ENCODE measurements around the gene FERMT3. TPM values are rescaled to one million over a fixed set of nuclear protein-coding genes. Genes with fewer than 3 reads are reported as not detected.

Gene FERMT3
- total and polyA plus RNA-seq, 2 of the 8 experiments (the other 6 are each of a cell fraction or from before 2014, with no cell fraction given), result 1.4 to 3.7 TPM

- DNase-seq (ENCODE audit: low read depth in 1 of 2, low spot score in 2 of 2), result no peak
- 96% methylated on average over 5 of the region's 5 CpGs; no CpG with 5 or more reads in 1 of the 2 experiments for WGBS, 2 experiments (ENCODE audit: extremely low coverage in 1 of 2, insufficient coverage in 1 of 2, insufficient read length in 1 of 2, insufficient replicate concordance in 2 of 2, low coverage in 1 of 2, low lambda C conversion rate in 2 of 2, missing lambda C conversion rate in 1 of 2)
- H3K79me2 ChIP-seq (ENCODE audit: control insufficient read depth in 1 of 2, insufficient read depth in 2 of 2, low read length in 2 of 2), result 0 out of 4 replicates have a peak, but pooled peaks cover 0 to 2% of the 10 kb centered on the region in 2 experiments
- H2BK12ac ChIP-seq (ENCODE audit: low read depth, low read length), result no peak overlapping the region
- H3K23me2 ChIP-seq (ENCODE audit: low read depth, low read length), result peaks cover 10% of the 10 kb centered on the region; the same call in 1 of the 2 replicates
- H4K20me1 ChIP-seq (replicated peaks in 1 of 2; ENCODE audit: control insufficient read depth in 1 of 2, insufficient read depth in 2 of 2, low read length in 2 of 2), result peaks cover 0 to 12% of the 10 kb centered on the region in 2 experiments
- ChIA-PET CTCF (ENCODE audit: partially characterized antibody) (interaction anchor here (0.7 to 5.5 kb wide), 8 partner anchors 11 to 164 kb away, joined by 3 to 50 read pairs (median 4); partner anchors contain the start of gene PLCB3), POLR2A (ENCODE audit: partially characterized antibody) (interaction anchor here (0.8 to 4.6 kb wide), 9 partner anchors 10 to 162 kb away, joined by 3 to 33 read pairs (median 4); no protein-coding TSS in a partner anchor)
- FAIRE-seq, result no peak
- H3K18ac ChIP-seq (ENCODE audit: extremely low read depth, low read length), result no peak overlapping the region
- H3K9ac ChIP-seq (replicated peaks in 1 of 4; ENCODE audit: extremely low read depth in 1 of 4, low read depth in 3 of 4, low read length in 3 of 4), result no peak overlapping the region
- H3K27me3 ChIP-seq (replicated peaks in 1 of 4; ENCODE audit: control insufficient read depth in 3 of 4, extremely low read depth in 1 of 4, insufficient read depth in 3 of 4, low read length in 3 of 4), result peaks cover 0 to 3% (median 0%) of the 10 kb centered on the region in 4 experiments; a peak in 2 of 7 replicates
- no peak overlapping the region for H2BK20ac ChIP-seq (ENCODE audit: low read length)
- no peak overlapping the region for H3K56ac ChIP-seq (replicated peaks; ENCODE audit: insufficient read length, low read depth, low read length)
- H4K8ac ChIP-seq (ENCODE audit: extremely low read depth, insufficient read depth, low read length), result no peak overlapping the region; the same call in 1 of the 2 replicates
- H3K4me2 ChIP-seq (ENCODE audit: insufficient read depth in 1 of 2, low read depth in 2 of 2, low read length in 2 of 2), result peak overlapping the region in 1 of 2 experiments; percentile 65; a peak in 1 of 4 replicates
- H3K9me3 ChIP-seq (ENCODE audit: insufficient read depth in 2 of 2, low read depth in 1 of 2, low read length in 1 of 2), result no peaks in the 10 kb centered on the region
- H3K4ac ChIP-seq (replicated peaks; ENCODE audit: insufficient read length, low read depth, low read length), result no peak overlapping the region
- peaks cover 0 to 11% (median 9%) of the 10 kb centered on the region in 4 experiments; a peak in 6 of 7 replicates for H3K4me1 ChIP-seq (replicated peaks in 1 of 4; ENCODE audit: control insufficient read depth in 3 of 4, insufficient read depth in 4 of 4, low read length in 3 of 4)
- H3K14ac ChIP-seq (ENCODE audit: insufficient read length), result no peak overlapping the region
- no peak overlapping the region for H2BK15ac ChIP-seq (ENCODE audit: low read length)
- 0 out of 8 replicates have a peak, but pooled peaks cover 0 to 3% (median 0%) of the 10 kb centered on the region in 4 experiments for H3K36me3 ChIP-seq (ENCODE audit: control insufficient read depth in 2 of 4, insufficient read depth in 4 of 4, low read length in 3 of 4)
- TF ChIP-seq USF2 (IDR thresholded peaks at IDR 0.05; ENCODE audit: low read length), result no peak
- TF ChIP-seq TAF1 (IDR thresholded peaks at IDR 0.05; ENCODE audit: low read depth, low read length), result no peak
- TF ChIP-seq E2F6 (IDR thresholded peaks at IDR 0.05), result no peak
- no peak for TF ChIP-seq RFX5 (IDR thresholded peaks at IDR 0.05; ENCODE audit: borderline replicate concordance, low read depth, low read length)
- no peak for TF ChIP-seq ATF3 (IDR thresholded peaks at IDR 0.05; ENCODE audit: insufficient read depth, low read depth, low read length)
- no peak for TF ChIP-seq RAD21 (IDR thresholded peaks at IDR 0.05 in 1 of 2, conservative IDR thresholded peaks at IDR 0.05 in 1 of 2; ENCODE audit: low read depth in 2 of 2, low read length in 2 of 2)
- H2BK5ac ChIP-seq (ENCODE audit: low read depth, low read length), result no peak overlapping the region
- no peak overlapping the region for H4K5ac ChIP-seq (ENCODE audit: insufficient read length, low read depth, low read length)
- H2AK5ac ChIP-seq (ENCODE audit: low read depth, low read length), result no peak overlapping the region
- H3K27ac ChIP-seq (ENCODE audit: low read depth, low read length), result no peak overlapping the region
- no peak overlapping the region for H2AFZ ChIP-seq (ENCODE audit: low read length)
- no peak overlapping the region for H3K4me3 ChIP-seq (ENCODE audit: extremely low read depth in 1 of 4, insufficient read depth in 2 of 4, low read depth in 3 of 4, low read length in 4 of 4)
- no peaks in the 10 kb centered on the region; the same call in 1 of the 2 replicates for H3K79me1 ChIP-seq (ENCODE audit: low read depth, low read length)
- no peak overlapping the region for H4K91ac ChIP-seq (replicated peaks; ENCODE audit: insufficient read length, low read length)
- H2BK120ac ChIP-seq (replicated peaks; ENCODE audit: low read depth, low read length), result no peak overlapping the region
- H3K23ac ChIP-seq (ENCODE audit: insufficient read length), result no peak overlapping the region
Observed at GRCh38 chr11:64163951-64164350, 42.6 kb upstream of the FERMT3 start.

Data from H1 (cell line).